OCI-LY7 (cell line): ENCODE data around the gene KIAA0930. TPM values are rescaled to one million over a fixed set of nuclear protein-coding genes. Genes with fewer than 3 reads are reported as not detected.

Source experiments
- BruUV-seq: library from RNA; stranded (reverse); fragments of 400-500 nt; replicated peaks from 2 replicates; lab custom pipeline; 2021; lab: Mats Ljungman, UMichigan
- CTCF ChIA-PET: fragments of 300-600 bp; sonication (Branson Sonifier 250); formaldehyde crosslinking; loops from one replicate; lab custom pipeline; 2022; ENCODE audit warnings: antibody characterized with exemption; ENCODE audit not compliant: unreplicated experiment; lab: Charles Lee
- POLR2A ChIA-PET: fragments of 300-600 bp; sonication (Branson Sonifier 250); formaldehyde crosslinking; loops from one replicate; lab custom pipeline; 2022; ENCODE audit warnings: antibody characterized with exemption; lab: Charles Lee
- DNase-seq: peaks from one replicate; pipeline ENCODE4 v3.0.0-alpha.2; 2015; ENCODE audit warnings: low spot score
- H2AFZ ChIP-seq: fragments of 200-600 bp; sonication (generic), shearing (Covaris generic); 2 replicates; pipeline ENCODE4 v1.6.1; 2014; ENCODE audit warnings: mild to moderate bottlenecking, antibody characterized with exemption, low read length, moderate library complexity
- H3K27ac ChIP-seq: fragments of 200-600 bp; sonication (generic); 2 replicates; pipeline ENCODE4 v1.5.1; 2014; ENCODE audit warnings: mixed run types, low read depth, mild to moderate bottlenecking, moderate library complexity, low read length, inconsistent platforms; ENCODE audit not compliant: poor library complexity, severe bottlenecking
- H3K36me3 ChIP-seq: fragments of 200-600 bp; sonication (generic); 2 replicates; pipeline ENCODE4 v1.6.1; 2014; ENCODE audit warnings: mild to moderate bottlenecking, antibody characterized with exemption, low read length, moderate library complexity, mixed read lengths; ENCODE audit not compliant: insufficient read depth
- H3K4me1 ChIP-seq: fragments of 200-600 bp; sonication (generic); 2 replicates; pipeline ENCODE4 v1.5.1; 2014; ENCODE audit warnings: mild to moderate bottlenecking, low read length; ENCODE audit not compliant: insufficient read depth, poor library complexity, severe bottlenecking
- H3K4me2 ChIP-seq: fragments of 200-600 bp; sonication (generic); 2 replicates; pipeline ENCODE4 v1.6.1; 2014; ENCODE audit warnings: mild to moderate bottlenecking, low read length
- H3K4me3 ChIP-seq: fragments of 200-600 bp; sonication (generic); 2 replicates; pipeline ENCODE4 v1.5.1; 2014; ENCODE audit warnings: mild to moderate bottlenecking, low read depth, low read length; ENCODE audit not compliant: poor library complexity, severe bottlenecking
- H3K79me2 ChIP-seq: fragments of 200-600 bp; sonication (generic); 2 replicates; pipeline ENCODE4 v1.6.1; 2016; ENCODE audit warnings: low read depth, mild to moderate bottlenecking, low read length, moderate library complexity, mixed read lengths; ENCODE audit not compliant: insufficient read depth
- H3K9me2 ChIP-seq: fragments of 200-600 bp; sonication (generic); 2 replicates; pipeline ENCODE4 v1.6.1; 2016; ENCODE audit warnings: mild to moderate bottlenecking, low read length, mixed read lengths; ENCODE audit not compliant: insufficient read depth
- H3K9me3 ChIP-seq: fragments of 200-600 bp; sonication (generic); 2 replicates; pipeline ENCODE4 v1.6.1; 2014; ENCODE audit warnings: mild to moderate bottlenecking, mixed run types, low read length, mixed read lengths
- H4K20me1 ChIP-seq: fragments of 200-600 bp; sonication (generic); 2 replicates; pipeline ENCODE4 v1.6.1; 2014; ENCODE audit warnings: mild to moderate bottlenecking, antibody characterized with exemption, low read length, moderate library complexity, mixed read lengths; ENCODE audit not compliant: insufficient read depth
- CTCF ChIP-seq: fragments of 200-600 bp; sonication (generic); conservative IDR thresholded peaks from 2 replicates; pipeline ENCODE4 v1.5.1; 2014; ENCODE audit warnings: mild to moderate bottlenecking, antibody characterized with exemption, low read length, moderate library complexity, mixed read lengths
- EZH2phosphoT487 ChIP-seq: fragments of 200-600 bp; sonication (generic); IDR thresholded peaks from 2 replicates; pipeline ENCODE4 v1.6.1; 2018; ENCODE audit warnings: low read depth, borderline replicate concordance, mild to moderate bottlenecking, mixed run types, antibody characterized with exemption, low read length, moderate library complexity, mixed read lengths
- intact Hi-C: fragments of 100-400 bp; cut with micrococcal nuclease; formaldehyde crosslinking; loops from one replicate; pipeline ENCODE4 v1.10.0; 2022; ENCODE audit not compliant: unreplicated experiment
- total RNA-seq, 2 experiments: library from RNA; depleted of rRNA in 1 of 2; stranded (reverse); fragments of >200 nt in 1 of 2; shearing (Covaris generic) in 1 of 2; gene quantifications; 2 replicates each; pipeline ENCODE4 v1.2.3, GENCODE V29; 2014 to 2022

Gene KIAA0930
- total RNA-seq, 2 experiments from 2014 or later: 80.7 to 93.9 TPM

GRCh38 chr22:45230026-45230721 is 10.5 kb downstream of the KIAA0930 start:
- H3K36me3 ChIP-seq: peaks cover 33% of the 10 kb centered on the region
- ChIA-PET POLR2A (interaction anchor here (0.7 kb wide), 1 partner anchor 294 kb away, joined by 9 read pairs; no protein-coding TSS in a partner anchor), CTCF (no interaction called here)
- H3K79me2 ChIP-seq: peaks cover 22% of the 10 kb centered on the region; the same call in 1 of the 2 replicates
- peaks cover 34% of the 10 kb centered on the region for H3K4me1 ChIP-seq
- no peak overlapping the region for H3K4me3 ChIP-seq
- no peaks in the 10 kb centered on the region for H3K9me2 ChIP-seq
- BruUV-seq: no TSS peak
- no peak overlapping the region for H3K27ac ChIP-seq
- intact Hi-C loops: loop anchor here (10.0 kb wide), 1 partner anchor 65 kb away; the partner anchor contains the start of gene NUP50
- H2AFZ ChIP-seq: no peak overlapping the region
- no peak for DNase-seq
- H3K9me3 ChIP-seq: no peaks in the 10 kb centered on the region
- TF ChIP-seq EZH2phosphoT487 (no peak), CTCF (no peak)
- no peak overlapping the region for H3K4me2 ChIP-seq
- H4K20me1 ChIP-seq: no peaks in the 10 kb centered on the region

GRCh38 chr22:45229181-45229580 is 11.5 kb downstream of the KIAA0930 start:
- peaks cover 14% of the 10 kb centered on the region; the same call in 1 of the 2 replicates for H3K79me2 ChIP-seq
- no peak overlapping the region for H3K4me3 ChIP-seq
- ChIA-PET CTCF (no interaction called here), POLR2A (interaction anchor here (0.6 kb wide), 1 partner anchor 119 kb away, joined by 3 read pairs; no protein-coding TSS in a partner anchor)
- intact Hi-C loops: no loop called here
- H3K27ac ChIP-seq: no peak overlapping the region
- TF ChIP-seq EZH2phosphoT487 (no peak), CTCF (no peak)
- H3K9me2 ChIP-seq: no peaks in the 10 kb centered on the region
- H3K4me1 ChIP-seq: peaks cover 24% of the 10 kb centered on the region
- BruUV-seq: no TSS peak
- no peak overlapping the region for H2AFZ ChIP-seq
- H3K36me3 ChIP-seq: peaks cover 25% of the 10 kb centered on the region
- no peaks in the 10 kb centered on the region for H3K9me3 ChIP-seq
- no peaks in the 10 kb centered on the region for H4K20me1 ChIP-seq
- DNase-seq: no peak
- H3K4me2 ChIP-seq: no peak overlapping the region

GRCh38 chr22:45228401-45228754 is 12.3 kb downstream of the KIAA0930 start:
- ChIA-PET POLR2A (no interaction called here), CTCF (no interaction called here)
- TF ChIP-seq CTCF (no peak), EZH2phosphoT487 (no peak)
- no peak overlapping the region for H3K4me2 ChIP-seq
- H3K9me2 ChIP-seq: no peaks in the 10 kb centered on the region
- H3K79me2 ChIP-seq: peaks cover 16% of the 10 kb centered on the region
- no peaks in the 10 kb centered on the region for H3K9me3 ChIP-seq
- H3K4me1 ChIP-seq: peaks cover 24% of the 10 kb centered on the region
- intact Hi-C loops: no loop called here
- no TSS peak for BruUV-seq
- H3K4me3 ChIP-seq: no peak overlapping the region
- H4K20me1 ChIP-seq: no peaks in the 10 kb centered on the region
- no peak overlapping the region for H3K27ac ChIP-seq
- no peak overlapping the region for H2AFZ ChIP-seq
- DNase-seq: no peak
- peaks cover 18% of the 10 kb centered on the region for H3K36me3 ChIP-seq
